ENCODE measurements around the gene TCF20.

- TF ChIP-seq CTCF (IDR thresholded peaks at IDR 0.05) (no peak), POLR2A (IDR thresholded peaks at IDR 0.05) (no peak), POLR2AphosphoS5 (IDR thresholded peaks at IDR 0.05) (no peak)
Measured at GRCh38 chr22:42236268-42236667, 34.2 kb downstream of the TCF20 start.
